Left lung (tissue), 10 donors: ENCODE results near the gene FDX1. TPM values are rescaled to one million over a fixed set of nuclear protein-coding genes. Genes with fewer than 3 reads are reported as not detected.

ENCODE experiments used
- ATAC-seq: fragments of 200-7000 bp; cut with Tn5 transposase; one replicate; pipeline ENCODE4 v1.9.1; 2020; ENCODE audit warnings: moderate library complexity
- DNase-seq, 4 donors: peaks; one replicate each; pipeline ENCODE4 v3.0.0-alpha.2; 2013 to 2020
- H3K27ac ChIP-seq, 2 donors: fragments of 200-600 bp; sonication (generic) in 1 of 2; one replicate each; pipeline versions ENCODE4 v1.5.0 to v1.8.0; 2020 to 2021
- H3K27me3 ChIP-seq, 2 donors: fragments of 200-600 bp; sonication (generic) in 1 of 2; one replicate each; pipeline versions ENCODE4 v1.5.0 to v1.8.0; 2020 to 2021
- H3K36me3 ChIP-seq, 2 donors: fragments of 200-600 bp; sonication (generic) in 1 of 2; one replicate each; pipeline versions ENCODE4 v1.5.0 to v1.8.0; 2020 to 2021
- H3K4me1 ChIP-seq, 2 donors: fragments of 200-600 bp; one replicate each; pipeline ENCODE4 v1.8.0; 2021
- H3K4me3 ChIP-seq, 2 donors: fragments of 200-600 bp; sonication (generic) in 1 of 2; one replicate each; pipeline versions ENCODE4 v1.5.0 to v1.8.0; 2020 to 2021; ENCODE audit warnings: mild to moderate bottlenecking in 1 of 2
- H3K9me3 ChIP-seq, 2 donors: fragments of 200-600 bp; sonication (generic) in 1 of 2; one replicate each; pipeline versions ENCODE4 v1.5.0 to v1.8.0; 2020 to 2021
- CTCF ChIP-seq, 2 donors: fragments of 200-600 bp; sonication (generic) in 1 of 2; IDR thresholded peaks; one replicate each; pipeline versions ENCODE4 v1.5.0 to v1.8.0; 2021; ENCODE audit warnings: antibody characterized with exemption in 2 of 2
- intact Hi-C, 2 donors: fragments of 100-400 bp; cut with DNase I; formaldehyde crosslinking; loops; one replicate each; pipeline versions ENCODE4 v1.11.2 to v1.14.2; 2022
- polyA plus RNA-seq, 6 donors: library from polyadenylated mRNA; unstranded; fragments of 120-200 nt; gene quantifications; one replicate each; pipeline ENCODE4 v1.2.1, GENCODE V29; 2013; ENCODE audit not compliant: insufficient read length in 6 of 6
- total RNA-seq, 2 donors: library from RNA; stranded (reverse); fragmentation: NEBNext Ultra II Directional; extraction: Animal tissue kit (Norgen Biotek cat#: 25700); gene quantifications; one replicate each; pipeline ENCODE4 v1.2.1, GENCODE V29; 2021
- donor health status: DM: no; HTN: yes; CAD: no.
- donor health status: DM: no; HTN: no; CAD: no.

FDX1 gene
- total and polyA plus RNA-seq, 8 donors, result 16.0 to 19.0 (median 16.7) TPM

GRCh38 chr11:110513846-110514437 lies 84.2 kb downstream of the FDX1 start:
- intact Hi-C loops, result no loop called here
- Histone ChIP-seq H3K4me1 (no peaks in the 10 kb centered on the region), H3K36me3 (no peaks in the 10 kb centered on the region), H3K9me3 (peaks cover 0 to 7% of the 10 kb centered on the region in 2 donors), H3K4me3 (no peak overlapping the region), H3K27ac (no peak overlapping the region), H3K27me3 (no peaks in the 10 kb centered on the region)
- no peak for DNase-seq
- TF ChIP-seq CTCF (IDR thresholded peaks at IDR 0.05), result no peak
- no peak for ATAC-seq

Other genes starting within 250 kb of the FDX1 start
- 100 to 1,000 TPM; 140 to 152 TPM for gene RDX, start 133.3 kb upstream of the FDX1 start, total RNA-seq
- 100 to 1,000 TPM; 109 to 146 (median 131) TPM for gene RDX, start 133.3 kb upstream of the FDX1 start, polyA plus RNA-seq